Hindlimb muscle (tissue), 1 donor: ENCODE measurements around the gene KAT5. TPM values are rescaled to one million over a fixed set of nuclear protein-coding genes. Genes with fewer than 3 reads are reported as not detected.
"Not testable (repeated sequence)": the region's sequence is repeated elsewhere in the genome, so short reads cannot be mapped to it uniquely, and the experiment has no call there.

Experiments used
- DNase-seq: peaks from one replicate; pipeline ENCODE4 v3.0.0-alpha.2; 2013
- polyA plus RNA-seq: library from polyadenylated mRNA; unstranded; fragments of 120-200 nt; gene quantifications from one replicate; pipeline ENCODE4 v1.2.1, GENCODE V29; 2013; ENCODE audit not compliant: insufficient read length

KAT5 gene
- polyA plus RNA-seq, 1 donor, result 39.2 TPM

DNA sequence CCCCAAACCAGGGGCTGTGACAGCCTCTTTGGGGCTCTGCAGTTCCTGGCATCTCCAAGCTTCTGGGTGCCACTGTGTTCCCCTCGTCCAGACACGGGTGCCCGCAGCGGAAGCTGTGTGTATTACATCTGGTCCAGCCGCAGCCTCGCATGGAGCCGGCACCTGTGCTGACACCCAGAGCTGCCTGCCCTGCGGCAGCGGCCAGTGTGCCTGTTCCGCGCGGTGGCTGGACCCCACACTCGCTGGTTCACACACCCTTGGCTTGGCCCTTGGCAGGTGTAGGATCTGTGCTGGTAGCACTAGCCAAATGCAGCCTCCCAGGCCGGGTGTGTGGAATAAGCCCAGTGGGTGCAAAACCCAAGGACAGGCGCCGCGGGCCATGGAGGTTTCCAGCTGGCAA, 33.0 kb downstream of the KAT5 start:
- no peak for DNase-seq

DNA sequence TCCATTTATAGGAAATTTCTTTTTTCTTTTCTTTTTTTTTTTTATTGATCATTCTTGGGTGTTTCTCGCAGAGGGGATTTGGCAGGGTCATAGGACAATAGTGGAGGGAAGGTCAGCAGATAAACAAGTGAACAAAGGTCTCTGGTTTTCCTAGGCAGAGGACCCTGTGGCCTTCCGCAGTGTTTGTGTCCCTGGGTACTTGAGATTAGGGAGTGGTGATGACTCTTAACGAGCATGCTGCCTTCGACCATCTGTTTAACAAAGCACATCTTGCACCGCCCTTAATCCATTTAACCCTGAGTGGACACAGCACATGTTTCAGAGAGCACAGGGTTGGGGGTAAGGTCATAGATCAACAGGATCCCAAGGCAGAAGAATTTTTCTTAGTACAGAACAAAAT, 50.1 kb downstream of the KAT5 start:
- not testable (repeated sequence) for DNase-seq

DNA sequence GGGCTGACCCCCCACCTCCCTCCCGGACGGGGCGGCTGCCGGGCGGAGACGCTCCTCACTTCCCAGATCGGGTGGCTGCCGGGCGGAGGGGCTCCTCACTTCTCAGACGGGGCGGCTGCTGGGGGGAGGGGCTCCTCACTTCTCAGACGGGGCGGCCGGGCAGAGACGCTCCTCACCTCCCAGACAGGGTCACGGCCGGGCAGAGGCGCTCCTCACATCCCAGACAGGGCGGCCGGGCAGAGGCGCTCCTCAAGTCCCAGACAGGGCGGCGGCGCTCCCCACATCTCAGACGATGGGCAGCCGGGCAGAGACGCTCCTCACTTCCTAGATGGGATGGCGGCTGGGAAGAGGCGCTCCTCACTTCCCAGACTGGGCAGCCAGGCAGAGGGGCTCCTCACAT, 50.8 kb downstream of the KAT5 start:
- DNase-seq, result not testable (repeated sequence)

DNA sequence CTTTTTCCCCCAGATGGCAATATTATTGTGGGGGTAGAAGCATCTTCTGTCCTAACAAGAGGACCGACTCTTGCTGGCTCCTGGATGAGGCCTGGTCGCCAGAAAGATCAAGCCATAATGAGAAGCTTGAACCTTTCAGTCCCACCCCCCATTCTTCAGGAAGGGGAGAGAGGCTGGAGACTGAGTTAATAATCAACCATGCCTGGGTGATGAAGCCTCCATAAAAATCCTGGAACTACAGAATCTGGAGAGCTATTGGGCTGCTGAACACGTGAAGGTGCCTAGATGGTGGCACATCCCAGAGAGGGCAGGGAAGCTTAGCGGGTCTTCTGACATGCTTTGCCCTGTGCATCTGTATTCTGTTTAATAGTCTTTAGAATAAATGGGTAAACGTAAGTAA, 52.4 kb downstream of the KAT5 start:
- no peak for DNase-seq

DNA sequence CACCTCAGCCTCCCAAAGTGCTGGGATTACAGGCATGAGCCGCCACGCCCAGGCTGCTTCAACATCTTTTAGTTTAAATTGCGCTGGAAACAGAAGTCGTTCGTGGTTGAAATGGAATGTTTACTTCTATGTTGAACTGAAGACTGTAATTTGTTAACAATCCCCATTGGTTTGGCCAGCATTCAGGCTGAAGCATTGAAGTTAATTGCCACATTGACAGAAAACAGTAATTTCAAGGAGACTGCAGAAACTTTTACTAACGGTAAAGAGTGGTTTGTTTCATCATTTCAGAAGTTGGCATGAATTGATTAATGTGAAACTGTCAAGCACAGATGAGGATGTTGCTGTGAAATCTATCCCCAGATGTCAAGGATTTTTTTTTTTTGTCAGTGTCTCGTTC, 54.5 kb downstream of the KAT5 start:
- no peak for DNase-seq

DNA sequence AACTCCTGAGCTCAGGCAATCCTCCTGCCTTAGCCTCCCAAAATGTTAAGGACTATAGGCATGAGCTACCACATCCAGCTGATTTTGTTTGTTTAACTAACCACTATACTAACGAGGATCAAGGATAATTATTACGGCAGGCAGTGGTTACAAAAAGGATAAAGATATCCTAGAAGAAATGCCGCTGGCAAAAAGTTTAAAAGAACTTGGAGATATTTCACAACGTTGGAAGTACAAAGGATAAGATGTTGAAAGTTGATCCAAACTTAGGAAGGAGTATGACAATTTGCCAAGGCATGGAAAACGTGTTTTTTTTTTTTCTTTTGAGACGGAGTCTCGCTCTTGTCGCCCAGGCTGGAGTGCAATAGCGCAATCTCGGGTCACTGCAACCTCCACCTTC, 55.4 kb downstream of the KAT5 start:
- no peak for DNase-seq

DNA sequence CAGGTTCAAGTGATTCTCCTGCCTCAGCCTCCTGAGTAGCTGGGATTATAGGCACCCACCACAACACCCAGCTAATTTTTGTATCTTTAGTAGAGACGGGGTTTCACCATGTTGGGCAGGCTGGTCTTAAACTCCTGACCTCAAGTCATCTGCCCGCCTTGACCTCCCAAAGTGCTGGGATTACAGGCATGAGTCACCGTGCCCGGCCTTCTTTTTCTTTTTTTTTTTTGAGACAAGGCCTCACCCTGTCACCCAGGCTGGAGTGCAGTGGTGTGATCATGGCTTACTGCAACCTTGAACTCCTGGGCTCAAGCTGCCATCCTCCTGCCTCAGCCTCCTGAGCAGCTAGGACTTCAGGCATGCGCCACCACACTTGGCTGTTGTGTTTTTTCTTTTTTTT, 55.8 kb downstream of the KAT5 start:
- not testable (repeated sequence) for DNase-seq

Other genes with a start within 250 kb of the KAT5 start
- gene MALAT1, start 213.2 kb upstream of the KAT5 start, polyA plus RNA-seq, result 191 TPM
- 54.1 TPM for gene SCYL1, start 187.2 kb upstream of the KAT5 start, polyA plus RNA-seq
- gene LTBP3, start 153.9 kb upstream of the KAT5 start, polyA plus RNA-seq, result 126 TPM
- gene ZNRD2, start 141.8 kb upstream of the KAT5 start, polyA plus RNA-seq, result 61.4 TPM
- gene FAM89B, start 139.7 kb upstream of the KAT5 start, polyA plus RNA-seq, result 52.5 TPM
- gene EHBP1L1, start 136.2 kb upstream of the KAT5 start, polyA plus RNA-seq, result 391 TPM
- gene KCNK7, start 116.5 kb upstream of the KAT5 start, polyA plus RNA-seq, result 1.8 TPM
- gene MAP3K11, start 98.0 kb upstream of the KAT5 start, polyA plus RNA-seq, result 33.6 TPM
- gene PCNX3, start 96.5 kb upstream of the KAT5 start, polyA plus RNA-seq, result 21.7 TPM
- gene SIPA1, start 74.2 kb upstream of the KAT5 start, polyA plus RNA-seq, result 41.7 TPM
- 50.6 TPM for gene RELA, start 49.3 kb upstream of the KAT5 start, polyA plus RNA-seq
- gene RNASEH2C, start 8.5 kb downstream of the KAT5 start, polyA plus RNA-seq, result 25.7 TPM
- 2.1 TPM for gene AP5B1, start 68.7 kb downstream of the KAT5 start, polyA plus RNA-seq
- not detected for gene OVOL1, start 74.8 kb downstream of the KAT5 start, polyA plus RNA-seq
- gene SNX32, start 121.7 kb downstream of the KAT5 start, polyA plus RNA-seq, result 1.6 TPM
- 626 TPM for gene CFL1, start 145.9 kb downstream of the KAT5 start, polyA plus RNA-seq
- 52.3 TPM for gene MUS81, start 148.2 kb downstream of the KAT5 start, polyA plus RNA-seq
- gene EFEMP2, start 160.5 kb downstream of the KAT5 start, polyA plus RNA-seq, result 87.9 TPM
- 0.81 TPM for gene CTSW, start 167.6 kb downstream of the KAT5 start, polyA plus RNA-seq
- gene FIBP, start 176.2 kb downstream of the KAT5 start, polyA plus RNA-seq, result 59.8 TPM
- 22.2 TPM for gene CCDC85B, start 178.4 kb downstream of the KAT5 start, polyA plus RNA-seq
- 0.54 TPM for gene FOSL1, start 188.1 kb downstream of the KAT5 start, polyA plus RNA-seq
- 36.2 TPM for gene C11orf68, start 206.8 kb downstream of the KAT5 start, polyA plus RNA-seq
- 82.7 TPM for gene DRAP1, start 207.2 kb downstream of the KAT5 start, polyA plus RNA-seq
- gene TSGA10IP, start 233.2 kb downstream of the KAT5 start, polyA plus RNA-seq, result 0.32 TPM
- 46.2 TPM for gene SART1, start 249.5 kb downstream of the KAT5 start, polyA plus RNA-seq